NAMALWA (cell line): ENCODE measurements around the gene ARHGAP31.
"Not testable (repeated sequence)": the region's sequence is repeated elsewhere in the genome, so short reads cannot be mapped to it uniquely, and the experiment has no call there.

Experiments used
- DNase-seq: peaks from one replicate; pipeline ENCODE4 v3.0.0-alpha.2; 2015; ENCODE audit warnings: low spot score

Gene ARHGAP31

DNA sequence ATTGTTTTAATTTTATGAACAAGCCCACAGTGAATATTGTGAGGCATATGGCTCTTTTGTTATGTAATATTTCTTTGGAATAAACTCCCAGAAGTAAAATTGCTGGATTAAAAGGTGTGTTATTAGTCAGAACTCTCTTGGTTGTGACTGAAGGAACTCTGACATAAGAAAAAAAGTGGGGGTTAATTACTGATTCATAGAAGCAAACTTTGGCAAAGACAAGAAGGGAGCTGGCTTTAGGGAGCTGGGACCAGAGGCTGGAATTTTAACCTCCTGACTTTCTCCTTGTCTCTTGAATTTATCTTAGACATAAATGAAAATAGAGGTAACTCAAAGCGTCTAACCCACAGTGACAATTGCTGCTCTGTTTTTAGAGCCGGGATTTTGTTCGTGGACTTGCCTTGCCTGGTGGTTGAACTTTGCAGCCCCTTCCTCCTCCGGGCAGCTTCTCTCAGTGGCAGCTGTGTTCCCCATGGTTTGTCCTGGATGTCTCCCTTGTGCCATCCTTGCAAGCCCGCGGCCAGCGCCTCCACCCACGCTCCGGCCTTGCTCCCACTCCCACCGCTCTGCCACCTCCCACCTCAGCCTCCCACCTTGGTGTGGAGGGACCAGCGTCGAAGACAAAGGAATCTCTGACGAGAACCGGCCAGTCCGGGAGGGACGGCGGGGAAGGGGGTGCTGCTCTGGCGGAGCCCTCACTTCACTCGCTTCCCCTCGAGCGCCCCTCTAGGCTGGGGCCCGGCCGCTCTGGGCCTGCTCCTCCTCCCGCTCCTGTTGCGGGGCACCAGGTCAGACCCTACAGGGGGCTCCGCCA lies 28.0 kb downstream of the ARHGAP31 start:
- no peak for DNase-seq

DNA sequence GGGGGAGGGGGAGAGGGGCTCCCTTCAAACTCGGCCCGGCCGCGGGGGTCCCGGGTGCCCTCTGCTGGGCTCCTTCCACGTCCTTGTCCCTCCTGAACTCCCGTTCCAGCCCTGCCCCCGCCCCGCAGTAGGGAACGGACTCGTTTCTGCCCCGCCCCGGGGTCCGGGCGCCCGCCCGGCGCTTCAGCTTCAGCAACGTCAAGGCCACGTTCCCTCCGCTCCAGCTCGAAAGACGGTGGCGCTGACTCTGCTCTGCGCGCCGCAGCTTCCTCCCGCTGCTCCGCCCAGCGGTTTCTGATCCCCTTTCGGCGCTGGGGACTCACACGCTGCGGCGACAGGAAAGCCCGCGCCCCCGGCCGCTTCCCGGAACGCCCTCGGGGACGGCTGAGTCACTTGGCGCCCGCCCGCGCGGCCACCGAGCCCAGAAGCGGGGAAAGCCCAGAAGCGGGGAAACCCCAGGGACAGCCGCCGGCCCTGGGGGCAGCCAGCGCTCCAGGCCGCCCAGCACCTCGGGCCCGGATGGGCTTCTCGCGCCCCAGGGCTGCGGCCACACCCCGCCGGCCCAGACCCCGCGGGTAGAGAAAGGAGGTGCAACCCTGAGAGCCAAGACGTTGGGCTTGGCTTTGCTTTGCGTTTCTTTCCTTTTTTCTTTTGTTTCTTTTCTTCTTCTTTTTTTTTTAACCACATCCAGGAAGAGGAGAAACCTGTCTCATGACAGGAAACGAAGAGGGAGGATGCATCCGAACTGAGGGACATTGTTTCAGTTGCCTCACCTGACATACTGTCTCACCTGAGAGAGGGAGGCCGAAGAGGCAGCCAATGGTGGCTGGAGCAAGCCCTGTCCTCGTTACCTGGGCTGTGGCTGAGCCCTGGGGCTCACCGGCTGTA lies 28.9 kb downstream of the ARHGAP31 start:
- peak; percentile 89 for DNase-seq

DNA sequence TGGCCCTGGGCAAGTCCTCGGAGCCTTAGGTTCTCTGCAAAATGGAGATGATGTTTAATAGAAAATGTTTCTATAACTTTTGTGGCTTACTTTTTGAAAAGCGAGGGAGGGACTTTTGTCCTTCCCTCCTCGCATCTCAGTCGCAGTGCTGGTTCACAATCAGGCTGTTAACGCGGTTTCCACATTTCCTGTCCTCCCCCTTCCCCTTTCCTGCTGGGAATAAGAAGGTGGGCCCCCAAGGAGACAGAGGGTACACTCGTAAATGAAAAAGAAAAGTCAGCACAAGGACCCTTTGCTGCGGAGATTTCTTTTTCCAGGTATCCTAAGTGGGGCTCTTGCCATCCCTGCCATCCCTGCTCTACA lies 29.5 kb downstream of the ARHGAP31 start:
- DNase-seq, result no peak

DNA sequence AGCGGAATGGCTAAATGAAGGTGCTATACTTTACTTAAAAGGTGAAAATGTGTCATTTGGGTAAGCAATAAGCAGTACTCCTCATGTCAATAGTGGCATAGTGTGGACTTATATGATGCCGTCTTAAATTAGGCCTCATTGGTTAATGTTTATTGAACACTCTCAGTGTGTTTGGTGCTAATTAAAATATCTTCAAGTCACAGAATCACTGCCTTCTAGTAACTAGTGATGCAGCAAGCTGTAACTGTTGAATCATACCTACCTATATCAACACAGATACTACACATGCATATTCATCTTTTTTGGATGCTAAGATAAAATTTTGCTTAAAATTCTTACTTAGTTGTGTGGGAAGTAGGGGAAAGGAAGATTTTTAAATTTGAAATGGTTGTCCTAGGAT lies 30.7 kb downstream of the ARHGAP31 start:
- DNase-seq, result no peak

DNA sequence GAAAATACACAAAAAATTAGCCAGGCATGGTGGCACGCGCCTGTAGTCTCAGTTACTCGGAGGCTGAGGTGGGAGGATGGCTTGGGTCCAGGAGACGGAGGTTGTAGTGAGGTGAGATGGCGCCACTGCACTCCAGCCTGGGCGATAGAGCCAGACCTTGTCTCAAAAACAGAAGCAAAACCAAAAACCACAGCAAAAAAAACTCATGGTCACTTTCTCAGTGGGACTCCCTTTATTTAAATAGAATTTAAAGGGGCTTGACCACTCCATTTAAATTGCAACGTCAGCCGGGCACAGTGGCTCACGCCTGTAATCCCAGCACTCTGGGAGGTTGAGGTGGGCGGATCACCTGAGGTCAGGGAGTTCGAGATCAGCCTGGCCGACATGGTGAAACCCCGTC lies 32.8 kb downstream of the ARHGAP31 start:
- DNase-seq, result no peak

DNA sequence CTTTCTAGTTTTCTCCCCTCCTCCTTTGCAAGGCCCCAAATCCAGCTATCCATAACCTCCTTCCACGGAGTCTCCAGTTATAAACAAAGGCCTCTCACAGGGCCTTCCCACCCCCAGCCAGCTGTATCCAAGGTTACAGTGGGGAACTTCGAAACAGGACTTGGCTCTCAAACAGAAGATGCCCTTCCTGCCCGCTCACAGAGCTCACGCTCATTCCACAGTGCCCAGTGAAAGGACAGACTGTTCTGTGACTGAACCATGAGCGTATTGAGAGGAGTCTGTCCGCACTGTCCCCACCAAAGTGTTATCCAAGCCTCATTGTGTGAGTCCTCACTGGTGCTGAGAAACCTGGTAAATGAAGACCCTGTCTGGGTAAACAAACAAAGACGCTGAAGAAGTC lies 35.4 kb downstream of the ARHGAP31 start:
- DNase-seq, result no peak

DNA sequence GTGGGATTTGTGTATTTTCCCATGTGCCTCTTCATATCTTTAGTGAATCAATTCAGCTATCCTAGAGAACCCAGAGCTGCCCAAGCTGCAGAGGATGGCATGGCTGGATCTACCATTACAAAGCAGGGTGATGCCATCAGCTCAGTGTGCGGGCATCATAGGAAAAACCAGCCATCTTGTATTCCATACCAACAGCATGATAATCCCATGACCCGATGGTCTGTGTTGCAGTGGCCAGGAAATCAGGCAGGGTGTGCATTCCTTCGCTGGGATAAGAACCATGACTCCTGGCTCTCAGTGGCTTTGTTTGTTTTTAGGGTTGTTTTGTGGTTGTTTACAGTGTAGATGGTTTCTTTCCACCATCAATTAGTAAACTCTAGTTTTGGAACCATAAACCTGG lies 36.0 kb downstream of the ARHGAP31 start:
- no peak for DNase-seq

DNA sequence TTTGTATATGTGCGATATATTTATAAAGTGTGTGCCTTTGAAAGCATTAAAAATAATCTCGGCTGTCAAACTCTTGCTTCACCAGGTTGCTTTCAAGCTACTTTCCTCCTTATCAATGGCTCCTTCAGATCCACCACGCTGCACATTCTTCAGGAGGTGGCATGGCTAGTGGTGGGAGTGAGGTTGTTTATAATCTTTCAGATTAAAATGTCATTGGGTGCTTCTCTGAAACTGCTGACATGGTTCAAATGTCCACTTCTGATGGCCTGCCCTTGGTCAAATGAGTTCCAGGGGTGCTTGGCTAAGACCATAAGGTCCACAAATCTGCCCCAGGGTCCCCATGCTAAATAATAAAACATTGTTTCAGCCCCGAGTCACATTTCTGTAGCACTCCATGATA lies 36.7 kb downstream of the ARHGAP31 start:
- no peak for DNase-seq

DNA sequence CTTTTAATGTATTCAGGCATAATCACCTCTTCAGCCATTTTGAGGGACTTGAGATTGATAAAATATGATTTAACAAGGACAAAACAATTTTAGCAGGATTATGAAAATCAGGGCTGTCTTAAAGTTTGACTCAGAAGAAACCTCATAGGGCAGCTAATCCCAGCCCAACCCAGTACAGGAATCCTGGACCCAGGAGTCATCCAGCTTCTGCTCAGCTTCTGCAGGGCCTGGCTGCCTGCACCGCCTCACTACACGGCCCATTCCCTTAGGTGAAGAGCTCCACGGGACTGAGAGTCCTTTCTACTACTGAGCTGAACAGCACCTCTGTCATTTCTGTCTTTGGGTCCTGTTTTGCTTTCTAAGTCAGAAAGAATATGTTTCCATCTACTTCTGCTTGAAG lies 37.5 kb downstream of the ARHGAP31 start:
- DNase-seq, result no peak

DNA sequence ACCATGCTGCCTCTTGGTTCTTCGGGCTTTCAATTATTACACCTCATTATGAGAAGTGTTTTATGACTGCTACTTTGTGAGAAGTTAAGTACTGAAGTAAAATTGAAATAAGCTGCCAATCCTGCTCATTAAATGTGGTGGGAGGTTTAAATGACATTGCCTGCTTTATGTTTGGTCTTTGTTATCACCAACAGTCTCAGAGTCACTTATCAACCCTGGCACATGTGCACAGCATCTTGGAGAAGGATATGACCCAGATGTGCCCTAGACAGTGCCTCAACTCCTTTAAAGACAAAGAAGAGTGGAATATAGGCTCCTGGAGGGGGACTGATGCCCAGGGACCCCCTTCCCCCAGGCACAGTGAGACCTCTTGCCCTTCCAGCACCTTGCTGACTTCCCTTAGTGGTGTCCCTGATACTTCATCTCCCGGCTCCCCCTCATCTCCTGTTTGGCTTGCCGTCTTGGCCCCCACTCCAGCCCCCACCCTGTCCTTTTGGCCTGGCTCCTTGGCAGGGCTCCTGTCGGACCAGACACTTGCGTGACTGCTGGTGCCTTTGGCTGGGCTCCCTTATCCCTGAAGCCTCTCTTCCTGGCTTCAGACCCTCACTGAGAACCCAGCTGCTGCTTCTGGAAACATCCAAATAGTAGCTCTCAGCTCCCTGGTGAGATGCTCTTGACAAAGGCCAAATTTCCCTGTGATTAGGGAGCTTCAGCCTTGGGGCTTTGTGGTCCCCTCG lies 39.8 kb downstream of the ARHGAP31 start:
- DNase-seq, result no peak

DNA sequence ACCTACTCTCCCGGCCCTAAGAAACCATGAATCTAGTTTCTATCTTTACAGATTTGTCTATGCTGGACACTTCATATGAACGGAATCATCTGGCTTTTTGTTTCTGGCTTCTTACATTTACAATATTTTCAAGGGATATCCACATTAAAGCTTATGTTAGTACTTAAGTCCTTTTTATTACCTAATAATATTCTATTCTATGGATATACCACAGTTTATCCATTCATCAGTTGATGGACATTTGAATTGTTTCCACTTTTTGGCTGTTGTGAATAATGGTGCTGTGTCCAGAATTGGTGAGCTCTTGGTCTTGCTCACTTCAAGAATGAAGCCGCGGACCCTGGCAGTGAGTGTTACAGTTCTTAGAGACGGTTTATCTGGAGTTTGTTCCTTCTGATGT lies 42.6 kb downstream of the ARHGAP31 start:
- no peak for DNase-seq

DNA sequence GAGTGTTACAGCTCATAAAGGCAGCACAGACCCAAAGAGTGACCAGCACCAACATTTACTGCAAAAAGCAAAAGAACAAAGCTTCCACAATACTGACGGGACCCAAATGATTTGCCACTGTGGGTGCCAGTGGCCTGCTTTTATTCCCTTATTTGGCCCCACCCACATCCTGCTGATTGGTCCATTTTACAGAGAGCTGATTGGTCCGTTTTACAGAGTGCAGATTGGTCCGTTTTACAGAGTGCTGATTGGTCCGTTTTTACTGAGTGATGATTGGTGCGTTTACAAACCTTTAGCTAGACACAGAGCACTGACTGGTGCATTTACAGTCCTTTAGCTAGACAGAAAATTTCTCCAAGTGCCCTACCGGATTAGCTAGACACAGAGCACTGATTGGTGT lies 43.2 kb downstream of the ARHGAP31 start:
- not testable (repeated sequence) for DNase-seq

DNA sequence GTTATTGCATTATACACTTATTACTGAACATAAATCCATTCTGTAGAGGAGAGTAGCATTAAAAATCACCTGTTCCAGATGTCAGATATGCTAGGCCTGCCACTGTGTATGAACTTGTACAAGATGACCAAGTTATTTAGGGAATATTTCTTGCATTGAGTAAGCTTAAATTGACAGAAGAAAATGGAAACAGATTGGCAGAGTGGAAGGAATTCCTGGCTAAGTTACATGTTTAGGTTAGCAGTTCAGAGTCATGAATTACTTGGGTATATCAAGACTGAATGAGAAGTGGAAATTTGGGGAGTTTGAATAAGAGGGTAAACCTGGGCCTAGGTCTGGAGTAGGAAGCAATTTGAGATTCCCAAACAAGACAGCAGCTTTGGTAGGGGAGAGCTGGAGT lies 44.6 kb downstream of the ARHGAP31 start:
- DNase-seq, result no peak

DNA sequence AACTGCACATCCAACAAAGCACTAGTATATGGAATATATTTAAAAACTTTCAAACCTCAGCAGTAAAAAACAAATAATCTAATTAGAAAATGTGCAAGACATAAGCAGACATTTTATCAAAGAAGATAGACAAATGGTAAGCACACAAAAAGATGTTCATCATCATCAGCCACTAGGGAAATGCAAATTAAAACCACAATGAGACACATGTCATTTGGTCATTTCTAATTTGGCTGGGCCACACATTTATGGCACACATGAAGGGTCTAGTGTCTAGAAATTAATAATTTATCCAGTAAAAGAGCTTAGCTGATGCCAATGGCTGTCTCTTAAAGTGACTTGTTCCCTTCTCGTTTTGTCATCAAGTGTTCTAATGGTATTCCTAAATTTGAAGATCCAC lies 45.8 kb downstream of the ARHGAP31 start:
- DNase-seq, result peak; percentile 25

DNA sequence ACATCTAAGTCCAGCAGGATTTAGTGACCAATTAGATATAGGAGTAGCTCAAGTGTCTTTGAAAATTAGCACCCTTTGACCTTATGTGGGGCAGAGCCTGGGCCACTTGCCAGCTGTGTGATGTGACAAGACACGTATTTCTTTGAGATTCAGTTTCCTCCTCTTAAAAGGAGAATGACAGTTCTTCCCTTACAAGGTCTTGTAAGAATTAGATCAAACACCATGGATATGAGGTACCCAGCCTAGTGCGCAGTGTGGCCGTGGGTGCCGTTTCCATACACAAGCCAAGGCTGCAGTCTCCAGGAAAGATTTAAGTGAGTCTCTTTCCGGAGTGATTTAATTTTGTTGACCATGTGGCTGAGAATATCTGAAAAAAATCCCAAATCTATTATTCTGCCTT lies 46.3 kb downstream of the ARHGAP31 start:
- no peak for DNase-seq

DNA sequence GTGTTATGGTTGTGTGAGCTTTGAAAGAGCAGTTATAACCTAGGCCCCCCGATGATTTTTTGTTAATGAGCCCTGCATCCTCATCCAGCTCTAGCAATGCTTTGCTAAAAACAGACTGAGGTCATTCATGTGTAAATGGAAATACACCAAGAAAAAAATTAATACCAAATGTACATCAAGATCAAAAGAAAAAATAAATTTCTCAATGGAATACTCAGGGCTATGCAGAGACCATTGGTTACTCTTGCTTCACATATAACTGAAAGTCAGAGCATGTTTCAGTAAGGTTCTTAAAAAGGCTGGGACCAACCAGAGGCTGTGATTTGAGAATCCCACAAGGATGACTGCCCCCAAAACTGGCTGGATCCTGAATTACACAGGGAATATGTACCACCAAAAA lies 48.0 kb downstream of the ARHGAP31 start:
- DNase-seq, result no peak

DNA sequence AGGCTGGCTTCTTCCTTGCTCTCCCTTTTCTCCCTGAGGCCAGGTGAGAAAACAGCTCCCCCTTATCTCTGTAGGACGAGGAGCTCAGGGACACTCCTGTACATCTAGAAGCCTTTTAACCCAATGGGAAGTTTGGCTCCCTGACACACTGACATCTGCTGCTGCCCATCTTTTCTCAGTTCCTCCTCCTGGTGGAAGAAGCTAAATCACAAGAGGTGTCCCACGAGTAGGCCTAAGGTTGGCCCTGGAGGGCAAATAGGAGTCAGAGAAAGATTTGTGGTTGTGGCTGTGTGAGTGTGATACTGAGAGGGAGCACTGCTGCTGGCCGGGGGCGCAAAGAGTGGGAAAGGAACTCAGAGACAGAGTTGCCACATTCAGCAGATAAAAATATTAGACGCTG lies 49.5 kb downstream of the ARHGAP31 start:
- peak; percentile 16 for DNase-seq

DNA sequence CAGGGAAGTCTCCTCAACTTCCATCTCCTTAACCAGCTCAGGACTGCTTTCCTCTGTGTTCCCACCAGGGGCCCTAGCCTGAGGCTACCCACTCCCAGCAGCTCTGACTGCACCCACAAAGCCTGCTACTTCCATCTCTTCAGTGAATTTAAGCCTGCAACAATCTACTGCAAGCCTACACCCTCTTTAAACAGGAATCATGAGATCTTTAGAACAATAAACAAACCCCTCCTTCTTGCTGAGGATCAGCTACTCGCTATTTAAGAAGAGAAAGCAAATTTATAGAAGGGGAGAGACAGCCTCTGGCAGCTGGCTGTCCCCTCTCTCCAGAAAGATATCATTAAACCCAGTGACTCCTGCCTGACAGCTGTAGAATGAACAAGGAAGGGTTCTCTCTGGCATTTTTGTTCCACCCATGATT lies 51.9 kb downstream of the ARHGAP31 start:
- no peak for DNase-seq

DNA sequence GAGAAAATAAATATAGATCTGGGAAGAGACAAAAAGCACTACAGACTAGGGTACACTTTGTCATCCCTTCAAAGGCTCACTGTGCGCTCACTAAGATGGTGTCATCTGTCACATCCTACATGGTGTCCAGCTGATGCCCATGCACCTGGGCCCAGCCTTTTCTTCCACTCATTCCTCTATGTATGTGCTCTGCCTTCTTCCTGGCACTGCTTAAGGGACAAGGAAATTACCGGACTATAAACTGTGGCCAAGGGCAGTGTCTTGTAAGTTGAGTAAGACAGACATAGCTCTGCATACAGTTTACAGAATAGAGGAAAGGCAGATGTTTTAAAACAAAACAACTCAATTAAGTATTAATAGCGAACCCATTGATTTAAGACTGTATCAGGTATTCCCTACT lies 52.9 kb downstream of the ARHGAP31 start:
- DNase-seq, result no peak

DNA sequence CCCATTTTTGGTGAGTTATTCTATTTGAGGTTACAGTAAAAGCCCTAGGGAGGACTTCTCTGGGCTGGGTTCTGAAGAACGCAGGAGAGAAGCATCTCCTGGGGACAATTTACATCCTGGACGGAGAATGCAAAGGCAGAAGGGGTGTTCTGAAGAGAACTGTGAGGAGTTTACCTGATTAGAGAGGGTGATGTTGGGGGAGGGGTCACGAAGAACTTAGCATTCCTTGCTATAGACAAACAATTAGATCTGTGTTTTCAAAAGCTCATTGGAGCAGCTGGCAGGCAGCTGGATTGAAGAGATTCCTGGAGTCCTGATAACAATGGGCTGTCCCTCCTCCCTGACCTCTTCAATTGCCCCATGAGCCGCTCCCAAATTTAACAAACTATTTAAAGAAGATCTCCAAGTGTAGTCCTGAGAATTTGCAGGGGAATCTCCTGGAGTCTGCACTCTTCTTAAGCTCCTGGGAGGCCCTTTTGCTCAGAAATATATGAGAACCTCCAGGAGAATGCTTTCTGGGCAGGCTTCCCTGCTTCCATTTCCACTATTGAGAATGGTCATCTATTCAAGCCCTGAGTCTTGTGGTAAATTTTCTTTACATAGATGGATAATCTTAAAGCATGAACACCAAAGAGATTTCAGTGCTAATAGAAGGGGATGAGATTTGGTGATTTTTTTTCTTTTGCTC lies 55.3 kb downstream of the ARHGAP31 start:
- no peak for DNase-seq

DNA sequence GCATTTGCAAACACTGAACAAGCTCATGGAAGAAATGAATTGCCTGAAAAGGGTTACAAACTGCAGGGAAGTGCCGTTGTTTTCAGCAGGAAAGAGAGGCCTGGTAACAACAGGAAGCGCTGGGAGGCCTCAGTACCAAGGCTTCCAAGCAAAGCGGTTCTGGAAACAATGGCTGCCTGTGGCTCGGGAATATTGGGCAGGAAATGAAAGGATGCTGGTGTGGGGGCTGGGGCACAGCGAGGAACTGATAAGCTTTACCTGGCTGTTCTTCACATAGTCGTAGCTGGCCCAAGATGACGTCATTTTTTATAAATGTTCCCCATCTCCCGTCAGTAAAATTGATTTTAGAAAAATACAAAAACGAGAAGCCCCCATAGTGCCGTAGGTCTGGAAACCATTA lies 55.9 kb downstream of the ARHGAP31 start:
- DNase-seq, result no peak

DNA sequence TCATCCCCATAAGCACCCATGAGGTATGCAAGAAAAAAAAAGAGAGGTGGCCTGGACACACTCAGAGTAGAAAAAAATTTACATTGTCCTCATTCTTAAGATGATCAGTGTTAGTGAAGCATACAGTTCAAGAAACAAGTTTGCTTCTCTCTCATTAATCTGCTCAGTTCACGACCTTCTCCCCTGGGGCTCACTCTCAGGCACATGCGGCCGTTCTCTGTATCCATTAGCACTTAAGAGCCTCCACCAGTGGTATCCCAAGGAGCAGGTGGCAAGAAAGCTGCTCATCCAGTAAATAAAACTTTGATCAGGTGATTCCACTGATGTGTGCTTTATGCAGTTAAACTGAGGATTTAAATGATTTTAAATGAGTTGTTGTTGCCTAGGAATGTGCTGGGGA lies 57.4 kb downstream of the ARHGAP31 start:
- DNase-seq, result no peak
